GM21515 (cell line): ENCODE measurements around the gene HIGD1B.
"Not testable (repeated sequence)": the region's sequence is repeated elsewhere in the genome, so short reads cannot be mapped to it uniquely, and the experiment has no call there.

Experiments
- ATAC-seq: cut with Tn5 transposase; IDR thresholded peaks from one replicate; pipeline ENCODE4 v1.9.1; 2021; ENCODE audit not compliant: unreplicated experiment

HIGD1B gene

DNA sequence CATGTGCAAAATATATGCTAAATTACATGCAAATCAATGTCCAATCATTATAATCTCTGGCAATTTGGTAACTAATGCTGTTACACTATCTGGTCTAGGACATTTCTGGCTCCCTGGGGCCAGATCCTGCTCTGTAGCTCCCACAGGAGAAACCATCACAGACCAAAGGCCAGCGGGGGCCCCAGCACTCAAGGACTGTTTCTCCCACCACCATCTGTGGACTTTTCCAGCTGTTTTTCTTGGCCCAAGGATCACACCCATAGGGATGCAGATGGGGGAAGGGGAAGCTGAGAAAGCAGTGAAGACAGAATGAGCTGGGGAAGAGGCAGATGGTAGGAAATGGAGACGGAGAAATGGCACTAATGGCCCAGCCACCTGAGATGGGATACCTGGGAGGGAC is at the start of gene HIGD1B:
Gene HIGD1B, plus strand, starts transcription at position 298 of the 400 bp plus-strand sequence. CDS start 270 bp downstream, outside the sequence.
- no peak for ATAC-seq

DNA sequence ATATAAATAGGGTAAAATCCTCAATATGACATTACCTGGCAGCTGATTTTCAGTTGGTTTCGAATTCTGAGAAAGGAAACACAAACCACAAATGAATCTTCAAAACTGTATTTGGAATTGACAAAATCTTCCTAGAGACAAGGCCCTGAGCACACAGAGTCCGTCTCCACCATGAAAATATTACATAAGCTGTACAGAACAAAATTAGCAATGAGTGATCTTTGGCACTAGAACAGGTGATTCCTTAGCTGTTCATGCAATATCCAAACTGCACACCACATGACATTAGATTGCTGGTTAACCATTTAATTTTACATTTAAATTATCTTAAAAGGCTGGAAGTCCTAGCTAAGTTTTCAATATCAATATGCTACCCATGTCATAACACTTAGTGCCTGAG is 49.3 kb upstream of the HIGD1B start:
- ATAC-seq: no peak

DNA sequence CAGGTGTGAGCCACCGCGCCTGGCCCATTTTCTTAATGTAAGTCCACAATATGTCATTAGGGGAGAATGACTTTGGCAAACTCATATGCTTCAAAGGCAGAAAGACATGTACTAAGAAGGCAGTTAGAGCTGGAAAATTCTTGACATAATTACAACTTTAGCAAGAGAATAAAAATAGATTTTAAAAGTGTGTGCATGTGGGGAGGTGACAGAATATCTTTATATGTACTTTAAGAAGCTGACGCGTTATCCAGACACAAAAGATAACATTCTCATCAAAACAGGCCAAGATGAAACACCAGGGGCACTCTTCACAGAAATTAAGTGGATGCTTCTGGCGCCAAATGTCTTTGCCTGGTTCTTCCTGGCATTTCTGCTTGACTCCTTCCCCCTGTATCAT is 45.8 kb upstream of the HIGD1B start:
- ATAC-seq: no peak

DNA sequence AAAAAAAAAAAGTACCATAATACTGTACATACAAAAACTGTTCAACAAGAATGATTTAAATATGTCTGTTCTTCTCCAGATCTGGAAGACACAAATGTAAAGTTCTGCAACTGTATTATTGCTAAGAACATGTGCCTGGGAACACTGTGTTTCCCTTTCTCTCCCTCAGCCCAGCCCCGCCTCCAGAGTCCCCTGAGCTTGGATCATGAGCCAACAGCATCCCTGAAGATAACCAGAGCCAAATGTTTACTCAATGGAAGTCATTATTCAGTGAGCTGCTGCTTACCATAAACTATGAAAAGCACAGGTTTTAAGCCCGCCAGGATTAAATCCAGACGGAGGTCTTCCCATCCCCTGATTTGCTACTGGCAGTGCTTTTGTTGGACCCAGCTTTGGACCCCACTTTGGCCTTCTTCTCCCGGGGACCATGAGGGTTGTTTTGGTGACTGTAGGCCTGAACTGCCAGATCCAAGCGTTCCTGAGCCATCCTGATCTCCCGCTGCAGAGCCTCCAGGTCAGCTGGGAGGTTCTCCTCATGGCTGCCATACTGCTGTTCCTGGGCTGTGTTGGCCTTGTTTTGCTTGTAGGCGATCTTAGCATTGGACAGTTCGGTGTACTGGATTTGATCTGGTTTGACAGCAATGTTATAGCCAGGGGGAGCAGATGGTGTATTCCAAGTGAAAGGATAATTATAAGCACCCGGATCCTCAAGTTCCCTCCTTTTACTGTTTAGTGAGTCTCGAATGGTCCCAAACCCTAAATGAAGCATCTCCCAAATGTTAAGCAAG is 43.2 kb upstream of the HIGD1B start:
- no peak for ATAC-seq

DNA sequence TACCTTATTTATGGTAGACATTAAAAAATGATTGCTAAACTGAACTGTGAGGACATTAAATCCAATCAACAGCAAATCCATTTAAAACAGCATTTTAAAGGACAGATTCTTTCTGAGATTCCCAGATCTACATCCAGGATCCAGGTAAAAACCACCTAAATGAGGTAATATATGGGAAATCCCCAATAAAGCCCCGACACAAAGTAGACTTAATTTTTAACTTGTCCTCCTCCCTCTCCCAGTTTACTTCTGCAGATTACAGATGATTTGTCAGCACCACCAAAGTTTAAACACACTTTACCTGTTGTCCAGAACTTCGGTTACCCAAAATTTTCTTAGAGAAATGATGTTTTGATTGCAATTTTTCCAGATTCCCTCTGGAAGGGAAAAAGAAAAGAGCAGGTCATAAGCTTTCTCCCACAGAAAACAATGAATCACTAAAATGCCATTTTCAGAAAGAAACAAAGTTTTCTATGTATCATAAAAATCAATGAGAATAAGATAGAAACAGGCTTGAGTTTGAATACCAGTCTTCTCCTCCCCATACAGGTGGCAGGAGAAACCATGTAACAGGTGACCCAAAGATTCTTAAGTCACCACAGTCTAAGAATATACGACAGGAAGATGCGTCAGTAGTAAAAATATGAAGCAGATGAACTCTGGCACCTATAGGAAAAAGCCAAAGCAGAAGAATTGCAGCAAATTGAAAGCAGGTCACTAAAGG is 40.4 kb upstream of the HIGD1B start:
- ATAC-seq: no peak

DNA sequence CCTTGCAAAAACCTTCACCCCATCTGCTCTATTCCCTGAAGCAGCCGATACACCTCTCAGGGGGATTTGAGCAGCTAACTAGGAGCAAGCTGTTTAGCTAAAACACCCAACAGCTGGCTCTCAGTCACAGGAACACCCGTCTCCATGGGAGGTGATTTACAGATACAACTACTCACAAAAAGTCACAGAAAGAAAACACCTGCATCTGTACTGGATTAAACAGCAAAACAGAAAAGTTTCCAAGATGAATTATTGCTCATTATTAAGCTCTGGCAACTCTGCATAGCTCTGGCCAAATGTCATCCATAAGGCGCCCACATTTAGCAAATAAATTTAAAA is 39.9 kb upstream of the HIGD1B start:
- no peak for ATAC-seq

DNA sequence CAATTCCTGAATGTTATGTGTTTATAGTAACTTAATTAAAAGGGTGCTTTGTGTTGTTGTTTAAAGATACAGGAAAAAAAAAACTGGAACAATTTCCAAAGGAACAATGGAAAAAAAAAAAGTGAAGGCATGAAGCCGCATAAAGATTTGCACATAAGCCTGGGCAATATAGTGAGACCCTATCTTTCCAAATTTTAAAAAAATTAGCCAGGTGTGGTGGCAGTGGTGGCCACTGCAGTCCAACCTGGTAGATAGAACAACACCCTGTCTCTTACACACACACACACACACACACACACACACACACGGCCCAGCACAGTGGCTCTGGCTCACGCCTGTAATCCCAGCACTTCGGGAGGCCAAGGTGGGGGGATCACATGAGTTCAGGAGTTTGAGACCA is 39.5 kb upstream of the HIGD1B start:
- ATAC-seq: no peak

DNA sequence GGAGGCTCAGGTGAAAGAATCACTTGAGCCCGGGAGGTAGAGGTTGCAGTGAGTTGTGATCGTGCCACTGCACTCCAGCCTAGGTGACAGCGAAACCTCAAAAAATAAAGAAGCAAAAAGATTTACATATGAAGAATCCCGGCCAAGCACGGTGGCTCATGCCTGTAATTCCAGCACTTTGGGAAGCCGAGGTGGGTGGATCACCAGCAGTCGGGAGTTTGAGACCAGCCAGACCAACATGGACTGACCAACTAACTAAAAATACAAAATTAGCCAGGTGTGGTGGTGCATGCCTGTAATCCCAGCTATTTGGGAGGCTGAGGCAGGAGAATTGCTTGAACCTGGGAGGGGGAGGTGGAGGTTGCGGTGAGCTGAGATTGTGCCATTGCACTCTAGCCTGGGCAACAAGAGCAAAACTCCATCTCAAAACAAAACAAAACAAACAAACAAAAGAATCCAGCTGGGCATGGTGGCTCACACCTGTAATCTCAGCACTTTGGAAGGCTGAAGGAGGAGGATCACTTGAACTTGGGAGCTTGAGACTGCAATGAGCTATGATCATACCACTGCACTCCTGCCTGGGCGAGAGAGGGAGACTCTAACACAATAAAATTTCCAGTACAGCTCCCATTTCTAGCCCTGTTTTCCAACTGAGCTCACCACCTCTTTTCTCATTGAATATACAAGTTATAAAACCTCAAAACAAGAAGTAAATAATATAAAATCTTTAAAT is 38.9 kb upstream of the HIGD1B start:
- not testable (repeated sequence) for ATAC-seq

DNA sequence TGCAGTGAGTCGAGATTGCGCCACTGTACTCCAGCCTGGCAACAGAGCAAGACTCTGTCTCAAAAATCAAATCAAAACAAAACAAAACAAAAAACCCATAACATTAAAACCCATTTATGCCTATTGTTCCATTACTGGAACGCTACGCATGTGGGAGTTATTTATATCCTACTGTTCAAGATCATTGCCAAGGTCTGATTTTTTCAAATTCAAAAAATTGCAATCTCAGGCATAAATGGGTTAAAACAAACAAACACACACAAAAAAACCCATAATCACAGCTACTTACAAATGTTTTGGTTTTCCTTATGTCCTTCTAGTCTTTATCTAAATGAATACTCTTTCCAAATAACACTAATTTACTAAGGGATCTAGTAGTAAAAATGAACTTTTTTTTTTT is 35.4 kb upstream of the HIGD1B start:
- ATAC-seq: no peak

DNA sequence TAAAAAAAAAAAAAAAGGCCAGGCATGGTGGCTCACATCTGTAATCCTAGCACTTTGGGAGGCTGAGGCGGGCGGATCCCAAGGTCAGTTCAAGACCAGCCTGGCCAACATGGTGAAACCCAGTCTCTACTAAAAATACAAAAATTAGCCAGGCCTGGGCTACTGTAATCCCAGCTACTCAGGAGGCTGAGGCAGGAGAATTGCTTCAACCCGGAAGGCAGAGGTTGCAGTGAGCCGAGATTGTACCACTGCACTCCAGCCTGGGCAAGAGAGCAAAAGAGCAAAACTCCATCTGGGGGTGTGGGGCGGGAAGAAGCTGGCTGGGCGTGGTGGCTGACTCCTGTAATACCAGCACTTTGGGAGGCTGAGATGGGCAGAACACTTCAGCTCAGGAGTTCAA is 29.2 kb upstream of the HIGD1B start:
- not testable (repeated sequence) for ATAC-seq

DNA sequence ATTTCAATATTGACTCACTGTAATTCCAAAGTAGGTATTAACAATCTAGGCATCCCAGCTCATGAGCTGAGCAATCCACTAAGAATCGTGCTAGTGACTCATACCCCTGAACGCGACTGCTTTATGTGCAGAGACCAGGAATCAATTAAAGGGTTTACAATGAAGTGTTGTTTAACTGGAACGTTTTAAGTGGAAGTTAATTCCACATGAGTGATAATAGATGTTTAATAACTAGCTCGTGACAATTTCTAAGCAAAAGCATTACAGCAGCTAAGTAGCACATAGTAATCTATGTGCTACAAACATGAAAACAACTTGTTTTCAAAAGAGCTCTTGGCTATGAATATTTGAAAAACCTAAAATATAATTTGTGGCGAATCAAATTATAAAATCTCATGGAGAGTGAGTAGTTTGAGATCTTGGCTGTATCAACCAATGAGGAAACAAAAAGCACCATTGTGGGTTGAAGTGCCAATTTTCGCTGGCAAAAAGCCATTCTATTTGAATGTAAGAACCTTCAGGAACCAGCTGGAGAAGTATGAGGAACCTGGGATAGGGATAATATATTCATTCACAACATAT is 27.0 kb upstream of the HIGD1B start:
- ATAC-seq: no peak

DNA sequence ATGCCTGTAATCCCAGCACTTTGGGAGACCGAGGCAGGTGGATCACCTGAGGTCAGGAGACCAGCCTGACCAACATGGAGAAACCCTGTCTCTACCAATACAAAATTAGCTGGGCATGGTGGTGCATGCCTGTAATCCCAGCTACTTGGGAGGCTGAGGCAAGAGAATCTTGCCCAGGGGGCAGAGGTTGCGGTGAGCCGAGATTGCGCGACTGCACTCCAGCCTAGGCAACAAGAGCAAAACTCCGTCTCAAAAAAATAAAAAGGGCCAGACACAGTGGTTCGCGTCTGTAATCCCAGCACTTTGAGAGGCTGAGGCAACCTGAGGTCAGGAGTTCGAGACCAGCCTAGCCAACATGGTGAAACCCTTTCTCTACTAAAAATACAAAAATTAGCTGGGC is 22.4 kb upstream of the HIGD1B start:
- not testable (repeated sequence) for ATAC-seq

DNA sequence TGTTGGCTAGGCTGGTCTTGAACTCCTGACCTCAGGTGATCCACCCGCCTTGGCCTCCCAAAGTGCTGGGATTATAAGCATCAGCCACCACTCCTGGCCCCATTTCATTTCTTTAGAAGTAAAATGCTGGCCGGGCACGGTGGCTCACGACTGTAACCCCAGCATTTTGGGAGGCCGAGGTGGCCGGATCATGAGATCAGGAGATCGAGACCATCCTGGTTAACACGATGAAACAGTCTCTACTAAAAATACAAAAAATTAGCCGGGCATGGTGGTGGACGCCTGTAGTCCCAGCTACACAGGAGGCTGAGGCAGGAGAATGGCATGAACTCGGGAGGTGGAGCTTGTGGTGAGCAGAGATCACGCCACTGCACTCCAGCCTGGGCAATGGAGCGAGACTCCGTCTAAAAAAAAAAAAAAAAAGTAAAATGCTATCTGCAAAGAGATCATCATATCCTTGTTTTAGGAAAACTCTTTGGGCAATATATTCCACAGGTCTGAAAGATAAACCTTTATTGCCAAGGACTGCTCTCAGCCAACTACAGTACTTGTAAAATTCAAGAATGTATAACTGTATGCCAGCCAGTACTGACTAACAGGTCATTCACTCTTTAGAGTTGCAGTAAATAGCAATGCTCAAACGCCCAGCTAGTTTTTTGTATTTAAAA is 21.4 kb upstream of the HIGD1B start:
- no peak for ATAC-seq

DNA sequence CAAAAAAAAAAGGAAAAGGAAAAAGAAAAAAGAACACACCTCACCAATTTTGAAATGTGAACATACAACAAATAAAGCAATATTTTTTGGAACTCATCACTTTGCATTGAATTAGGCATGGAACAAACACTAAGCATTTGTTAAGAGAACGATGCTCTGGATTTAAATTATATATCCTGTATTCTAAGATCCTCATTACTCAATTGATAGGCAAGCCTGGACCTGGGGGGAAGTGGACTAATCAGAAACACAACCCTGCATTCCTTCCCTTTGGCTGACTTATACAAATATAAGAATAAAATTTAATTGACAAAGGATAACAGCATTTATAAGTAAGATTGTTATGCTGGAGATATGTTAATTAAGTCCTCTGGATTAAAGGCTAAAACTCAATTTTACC is 19.8 kb upstream of the HIGD1B start:
- ATAC-seq: no peak

DNA sequence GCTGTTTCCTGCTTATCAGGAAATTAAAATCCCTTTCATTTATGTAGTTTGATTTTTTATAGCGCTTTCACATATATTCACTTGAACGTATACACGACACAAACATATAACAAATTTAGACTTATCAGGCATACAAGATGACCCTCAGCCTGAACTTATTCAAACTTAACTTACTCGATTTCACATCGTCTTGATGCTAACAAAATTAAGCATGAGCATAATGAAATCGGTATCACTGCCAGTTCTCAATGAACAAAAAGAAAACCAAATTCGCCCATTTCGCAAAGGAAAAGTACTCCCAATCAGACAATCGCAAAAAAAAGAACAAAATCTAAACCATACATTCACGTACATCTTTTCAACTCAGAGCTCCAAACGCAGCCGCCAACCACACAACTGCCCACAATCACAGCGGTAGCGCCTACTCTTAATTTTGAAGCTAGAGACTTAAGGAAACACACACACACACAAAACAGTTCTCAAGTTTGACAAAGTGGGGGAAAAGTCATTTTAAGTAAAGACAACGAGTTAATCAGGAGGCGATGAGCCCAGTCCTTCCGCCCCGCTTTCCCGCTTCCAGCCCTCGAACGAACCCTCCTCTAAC is 18.7 kb upstream of the HIGD1B start:
- ATAC-seq: no peak

DNA sequence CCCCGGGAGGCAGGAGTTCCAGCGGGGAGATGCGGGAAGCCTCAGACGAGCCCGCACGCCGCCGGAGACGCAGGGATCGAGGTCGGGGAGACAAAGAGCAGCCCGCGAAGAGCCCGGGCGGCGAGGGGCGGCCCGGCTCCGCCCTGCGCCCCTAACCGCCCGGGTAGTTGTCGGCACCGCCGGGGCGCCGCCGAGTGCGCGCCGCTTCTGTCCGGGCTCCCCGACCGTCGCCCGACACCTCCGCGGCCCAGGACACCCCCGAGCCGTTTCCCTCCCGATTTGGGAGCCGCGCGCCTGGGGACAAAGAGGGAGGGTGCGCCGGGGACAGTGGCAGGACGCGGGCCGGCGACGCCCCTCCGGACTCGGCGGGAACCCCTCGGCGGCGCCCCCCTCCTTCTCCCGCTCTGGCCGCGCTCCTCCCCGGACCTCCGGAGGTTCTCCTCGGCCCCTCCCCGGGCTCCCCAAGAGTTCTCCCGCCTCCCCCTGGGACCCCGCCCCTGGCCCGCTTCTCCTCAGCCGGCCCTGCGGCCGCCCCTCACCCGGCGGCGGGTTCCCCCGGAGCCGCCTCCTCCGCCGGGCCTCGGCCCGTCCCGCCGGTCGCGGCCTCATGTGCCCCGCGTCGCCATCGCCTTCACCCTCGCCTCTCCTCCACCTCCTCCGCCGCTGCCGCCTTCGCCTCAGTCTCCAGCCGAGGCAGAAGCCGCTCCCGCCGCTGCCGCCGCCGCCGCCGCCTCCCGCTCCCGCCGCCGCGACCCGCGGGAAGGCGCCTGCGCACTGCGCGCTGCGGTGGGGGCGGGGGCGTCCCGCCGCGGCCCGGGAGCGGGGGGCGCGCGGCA is 17.9 kb upstream of the HIGD1B start, which contains the start of gene GJC1:
Gene GJC1, minus strand, starts transcription at position 765 of the 836 bp plus-strand sequence. CDS start 24,470 bp downstream, outside the sequence.
- ATAC-seq: no peak

DNA sequence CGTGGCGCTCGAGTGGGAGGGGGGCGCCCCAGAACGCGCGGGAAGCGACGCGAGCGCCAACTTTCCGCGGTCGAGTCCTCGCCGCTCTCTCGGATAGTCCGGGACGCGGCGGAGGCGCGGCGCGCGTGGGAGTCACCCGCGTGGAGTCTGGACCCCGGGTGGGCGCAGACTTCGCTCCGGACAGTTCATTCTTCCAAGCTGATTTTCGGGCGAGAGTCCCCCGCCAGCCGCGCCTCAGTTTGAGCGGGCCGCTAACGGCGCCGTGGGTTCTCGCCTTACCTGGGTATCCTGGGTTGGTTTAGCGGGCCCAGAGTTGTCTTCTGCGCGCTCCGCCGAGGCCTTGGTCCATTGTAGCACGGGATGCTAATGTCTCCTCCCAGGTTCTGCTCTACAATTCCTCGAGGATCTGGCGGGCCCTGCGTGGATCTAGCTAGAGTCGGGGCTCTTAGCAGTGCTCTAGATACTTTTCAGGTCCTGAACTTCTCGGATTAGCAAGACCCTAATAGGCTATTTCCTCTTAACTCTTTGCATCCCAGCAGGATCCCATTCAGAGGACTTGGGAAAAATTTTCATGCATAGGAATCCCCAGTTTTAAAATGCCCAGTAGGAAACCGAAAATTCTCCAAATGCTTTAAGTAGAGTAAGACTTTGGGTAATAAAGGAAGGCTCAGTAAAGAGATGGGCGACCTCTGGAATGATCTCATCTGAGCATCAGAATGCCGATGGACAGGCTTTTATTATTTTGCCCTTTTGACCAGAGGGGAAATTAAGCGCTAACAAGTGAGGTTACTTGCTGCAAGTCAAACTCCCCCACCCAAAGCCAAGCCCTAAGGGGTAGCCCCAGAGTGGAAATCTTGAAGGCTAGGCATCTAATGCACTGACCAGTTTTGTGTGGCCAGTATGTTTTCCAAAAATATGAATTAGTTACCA is 17.1 kb upstream of the HIGD1B start:
- ATAC-seq: no peak

DNA sequence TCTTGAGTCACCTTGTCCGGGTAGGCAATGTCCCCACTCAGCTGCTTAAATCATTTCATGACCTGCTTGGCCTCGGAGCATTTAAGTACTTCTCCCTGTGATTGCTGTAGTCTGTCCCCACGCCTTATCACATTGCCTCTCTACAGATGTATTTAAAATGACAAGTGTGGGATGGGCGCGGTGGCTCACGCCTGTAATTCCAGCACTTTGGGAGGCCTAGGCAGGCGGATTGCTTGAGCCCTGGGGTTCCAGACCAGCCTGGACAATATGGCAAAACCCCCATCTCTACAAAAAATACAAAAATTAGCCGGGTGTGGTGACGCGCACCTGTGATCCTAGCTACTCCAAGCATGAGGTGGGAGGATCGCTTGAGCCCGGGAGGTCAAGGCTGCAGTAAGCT is 16.3 kb upstream of the HIGD1B start:
- ATAC-seq: no peak

DNA sequence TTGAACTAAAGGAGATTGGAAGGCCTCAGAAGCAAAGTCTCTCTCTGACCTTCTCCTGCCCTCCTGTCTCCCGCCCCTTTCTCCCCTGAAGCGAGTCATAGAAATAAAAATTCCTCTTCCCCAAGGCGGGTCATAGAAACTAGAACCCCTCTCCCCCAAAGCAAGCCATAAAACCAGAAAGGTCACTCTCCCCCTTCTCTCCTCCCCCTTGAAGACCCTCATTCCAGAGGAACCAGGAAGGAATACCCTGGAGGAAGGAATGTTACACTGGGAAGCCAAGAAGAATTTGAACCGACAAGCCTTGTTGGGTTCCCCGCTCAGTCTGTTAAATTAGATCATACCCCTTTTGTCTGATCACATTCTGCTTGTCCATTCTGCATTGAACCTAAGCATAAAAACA is 14.9 kb upstream of the HIGD1B start:
- ATAC-seq: no peak
